HG03025 (cell line): ENCODE results near the gene TRAF3IP3.

Source experiments
- ATAC-seq: cut with Tn5 transposase; IDR thresholded peaks from one replicate; pipeline ENCODE4 v1.9.1; 2021; ENCODE audit warnings: mild to moderate bottlenecking, moderate library complexity; ENCODE audit not compliant: unreplicated experiment, low FRiP score

TRAF3IP3 gene

DNA sequence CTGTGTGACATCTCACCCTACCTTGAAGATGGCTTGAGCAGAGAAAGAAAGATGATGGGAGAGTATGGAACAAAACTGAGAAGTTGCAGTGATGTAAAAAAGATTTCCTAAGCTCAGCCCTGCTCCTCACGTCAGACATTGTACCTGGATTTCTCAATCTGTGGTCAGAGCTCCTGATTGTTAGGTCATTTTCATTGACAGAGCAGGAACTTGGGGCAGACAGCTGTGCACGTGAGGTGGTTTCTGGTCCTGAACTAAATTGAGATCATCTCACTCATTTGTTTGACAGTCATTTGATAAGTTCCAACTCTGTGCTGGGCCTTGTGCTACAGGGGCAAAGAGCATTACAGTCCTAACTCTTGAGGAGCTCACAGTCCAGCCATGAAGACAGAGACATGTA, 10.2 kb downstream of the TRAF3IP3 start:
- ATAC-seq: no peak

DNA sequence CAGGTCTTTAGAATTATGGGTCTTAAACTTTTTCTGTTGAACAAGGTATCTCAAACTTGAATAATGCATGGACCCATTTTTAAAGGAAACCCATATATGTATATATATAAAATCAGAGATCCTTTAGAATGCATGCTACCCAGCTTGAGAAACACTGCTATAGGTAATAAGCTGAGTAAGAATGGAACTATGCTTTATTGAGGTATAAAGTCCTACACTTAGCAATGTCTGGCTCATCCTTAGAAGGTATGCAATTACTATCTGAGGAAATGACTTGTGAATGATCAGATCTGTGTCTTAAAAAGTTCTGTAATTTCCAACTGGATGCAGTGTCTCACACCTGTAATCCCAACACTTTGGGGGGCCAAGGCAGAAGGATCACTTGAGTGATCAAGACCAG, 11.2 kb downstream of the TRAF3IP3 start:
- ATAC-seq: no peak

DNA sequence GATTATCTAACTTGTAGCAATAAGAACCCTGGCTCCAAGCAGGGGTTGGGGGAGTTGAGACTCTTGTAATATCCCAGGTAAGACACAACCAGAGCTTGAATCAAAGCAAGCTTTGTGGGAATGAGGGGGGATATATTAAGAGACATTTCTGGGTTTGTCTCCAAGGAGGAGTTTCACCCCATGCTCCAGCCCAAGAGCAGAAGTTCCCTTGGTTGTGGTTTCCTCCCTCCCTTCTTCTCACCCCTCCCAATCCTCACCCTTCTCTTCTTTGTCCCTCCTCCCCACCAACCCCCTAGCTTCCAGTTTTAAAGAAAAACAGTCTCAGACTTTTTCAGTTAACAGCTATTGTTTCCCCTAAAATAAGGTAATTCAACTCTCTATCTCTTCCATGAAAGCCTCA, 11.9 kb downstream of the TRAF3IP3 start:
- ATAC-seq: no peak

DNA sequence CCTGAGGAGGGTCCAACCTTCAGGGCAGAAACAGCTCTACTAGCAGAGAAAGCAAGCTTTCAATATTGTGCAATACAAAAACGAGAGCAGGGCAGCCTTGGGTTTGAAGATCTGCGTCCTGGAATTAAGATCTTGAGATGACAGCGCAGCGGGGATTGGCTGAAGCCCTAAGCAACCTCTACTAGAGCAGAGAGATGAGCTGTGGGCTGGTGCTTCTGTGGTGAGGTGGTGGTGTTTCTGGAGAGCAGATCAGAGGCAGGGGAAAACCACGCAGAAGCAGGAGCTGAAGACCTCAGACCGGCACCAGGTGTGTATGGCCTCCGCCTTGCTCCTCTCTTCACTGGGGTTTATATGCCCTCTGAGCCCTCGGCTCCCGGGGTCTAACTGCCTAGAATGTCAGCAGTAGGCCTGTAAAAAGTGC, 12.5 kb downstream of the TRAF3IP3 start:
- peak; percentile 77 for ATAC-seq

DNA sequence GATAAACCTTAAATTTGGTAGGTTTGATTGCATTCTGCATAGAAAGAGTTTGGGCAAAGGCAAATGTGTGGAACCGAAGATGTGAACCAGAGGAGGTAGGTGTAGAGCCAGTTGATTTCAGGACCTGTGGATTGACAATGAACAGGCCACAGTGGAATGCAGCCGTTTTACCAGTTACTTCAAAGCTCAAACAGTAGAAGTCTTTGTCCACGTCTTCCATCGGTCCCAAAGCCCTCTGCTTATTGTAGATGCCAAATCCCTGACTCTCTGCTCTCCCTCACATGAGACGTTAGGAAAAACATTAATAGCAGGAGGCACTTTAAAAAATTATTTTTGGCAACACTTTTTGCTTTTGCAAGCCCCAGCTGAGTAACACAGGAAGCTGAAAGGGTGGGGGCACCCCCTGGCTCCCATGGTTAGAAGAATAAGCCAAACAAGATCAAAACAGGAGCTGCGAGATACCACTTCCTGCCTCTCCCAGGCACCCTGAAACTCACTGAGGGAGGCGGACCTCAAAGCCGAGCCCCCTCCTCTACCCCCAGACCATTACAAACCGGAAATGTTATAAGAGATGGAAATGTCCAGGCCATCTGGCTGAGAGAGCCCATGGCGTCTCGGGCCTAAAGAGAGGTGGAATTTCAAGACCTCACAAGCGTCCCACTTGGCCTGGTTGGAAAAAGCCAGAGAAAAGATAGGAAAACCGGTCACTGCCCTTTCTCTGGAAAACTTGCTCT, 13.5 kb downstream of the TRAF3IP3 start:
- peak; percentile 72 for ATAC-seq

DNA sequence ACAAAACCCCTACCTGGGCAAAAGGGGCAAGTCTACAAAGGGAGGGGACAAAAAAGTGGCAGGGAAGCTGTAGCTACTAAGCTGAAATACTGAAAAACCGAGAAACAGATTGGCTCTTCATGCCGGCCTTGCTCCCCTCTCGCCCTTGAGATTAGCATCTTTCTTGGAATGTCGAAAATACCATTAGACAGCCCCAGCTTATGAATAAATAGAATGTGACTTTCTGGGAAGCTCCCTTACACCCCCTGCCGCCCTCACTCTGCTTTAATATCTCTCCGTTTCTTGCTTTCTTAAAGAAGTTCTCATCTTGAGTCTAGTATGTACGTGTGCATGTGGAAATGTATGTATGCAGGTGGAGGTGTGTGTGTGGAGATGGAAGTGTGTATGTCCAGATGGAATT, 14.1 kb downstream of the TRAF3IP3 start:
- no peak for ATAC-seq

DNA sequence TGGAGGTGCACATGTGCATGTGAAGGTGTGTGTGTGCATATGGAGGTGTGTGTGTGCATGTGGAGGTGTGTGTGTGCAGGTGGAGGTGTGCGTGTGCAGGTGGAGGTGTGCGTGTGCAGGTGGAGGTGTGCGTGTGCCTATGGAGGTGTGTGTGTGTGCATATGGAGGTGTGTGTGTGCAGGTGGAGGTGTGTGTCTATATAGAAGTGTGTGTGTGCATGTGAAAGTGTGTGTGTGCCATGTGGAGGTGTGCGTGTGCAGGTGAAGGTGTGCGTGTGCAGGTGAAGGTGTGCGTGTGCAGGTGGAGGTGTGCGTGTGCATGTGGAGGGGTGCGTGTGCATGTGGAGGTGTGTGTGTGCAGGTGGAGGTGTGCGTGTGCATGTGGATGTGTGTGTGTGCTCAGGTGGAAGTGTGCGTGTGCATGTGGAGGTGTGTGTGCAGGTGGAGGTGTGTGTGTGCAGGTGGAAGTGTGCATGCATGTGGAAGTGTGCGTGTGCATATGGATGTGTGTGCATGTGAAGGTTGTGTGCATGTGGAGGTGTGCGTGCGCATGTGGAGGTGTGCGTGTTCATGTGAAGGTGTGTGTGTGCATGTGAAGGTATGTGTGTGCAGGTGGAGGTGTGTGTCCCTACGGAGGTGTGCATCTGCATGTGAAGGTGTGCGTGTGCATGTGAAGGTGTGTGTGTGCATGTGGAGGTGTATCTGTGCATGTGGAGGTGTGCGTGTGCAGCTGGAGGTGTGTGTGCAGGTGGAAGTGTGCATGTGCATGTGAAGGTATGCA, 15.0 kb downstream of the TRAF3IP3 start:
- ATAC-seq: no peak

DNA sequence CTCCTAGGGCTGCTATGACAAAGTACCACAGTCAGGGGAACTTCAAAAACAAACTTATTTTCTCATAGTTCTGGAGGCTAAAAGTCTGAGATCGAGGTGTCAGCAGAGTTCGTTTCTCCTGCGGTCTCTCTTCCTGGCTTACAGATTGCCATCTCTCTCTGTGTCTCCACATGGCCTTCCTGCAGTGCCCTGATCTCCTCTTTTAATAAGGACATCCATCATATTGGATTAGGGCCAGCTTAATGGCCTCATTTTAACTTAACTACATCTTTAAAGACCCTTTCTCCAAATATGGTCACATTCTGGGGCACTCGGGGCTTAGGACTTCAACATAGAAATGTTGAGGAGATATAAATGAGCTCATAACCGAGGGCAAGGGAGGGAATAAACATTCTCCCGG, 16.3 kb downstream of the TRAF3IP3 start:
- no peak for ATAC-seq

DNA sequence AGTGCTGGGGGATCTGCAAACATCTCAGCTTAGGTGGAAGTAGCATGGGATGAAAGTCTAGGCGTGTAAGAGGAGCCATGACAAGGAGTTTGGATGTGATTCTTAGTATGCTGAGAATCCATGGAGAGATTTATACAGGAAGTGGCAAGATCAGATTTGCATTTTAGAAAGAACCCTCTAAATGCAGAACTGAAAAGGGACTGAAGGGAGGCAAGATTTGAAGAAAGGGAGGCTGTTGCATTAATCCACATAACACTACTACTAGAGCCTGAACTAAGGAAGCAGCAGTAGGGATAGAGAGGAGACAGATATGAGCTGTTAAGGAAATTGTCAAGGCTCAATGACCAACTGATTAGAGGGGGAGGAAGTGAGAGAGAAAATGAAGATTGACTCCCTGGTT, 18.7 kb downstream of the TRAF3IP3 start:
- no peak for ATAC-seq

DNA sequence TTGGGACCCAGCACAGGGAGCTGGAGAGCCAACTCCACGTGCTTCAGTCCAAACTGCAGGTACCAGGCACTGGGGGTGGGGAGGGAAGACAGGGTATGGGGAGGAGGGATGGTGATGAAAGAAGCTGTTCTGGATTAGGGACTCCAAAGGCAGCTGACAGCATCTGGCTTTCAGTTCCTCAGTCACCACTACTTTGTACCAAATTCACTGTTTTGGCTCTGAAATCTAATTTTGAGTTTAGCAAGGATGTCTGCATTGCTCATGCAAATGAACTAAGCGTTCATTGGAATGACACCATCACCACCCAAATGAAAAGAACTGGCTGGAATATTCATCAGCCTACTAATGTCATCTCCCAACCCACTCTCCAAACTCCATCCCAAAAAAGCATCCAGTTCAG, 19.8 kb downstream of the TRAF3IP3 start:
- peak; percentile 42 for ATAC-seq

DNA sequence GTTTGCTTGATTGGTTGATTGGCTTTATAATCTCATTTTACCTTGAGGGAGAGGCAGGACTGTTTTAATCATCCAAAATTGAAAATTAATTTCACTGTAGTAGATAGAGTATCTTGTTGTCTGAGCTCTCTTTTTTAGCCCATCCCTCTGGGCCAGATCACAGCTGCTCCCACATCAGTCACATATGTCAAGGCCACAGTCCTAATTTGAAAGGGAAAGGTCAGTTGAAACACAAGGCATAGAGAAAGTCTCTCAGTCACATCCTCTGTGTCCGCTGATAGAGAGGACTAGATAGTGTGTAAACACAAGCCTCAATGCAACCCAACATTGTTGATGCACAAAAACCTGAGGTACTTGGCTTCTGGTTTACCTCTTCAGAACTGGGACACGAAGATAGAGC, 21.7 kb downstream of the TRAF3IP3 start:
- no peak for ATAC-seq

DNA sequence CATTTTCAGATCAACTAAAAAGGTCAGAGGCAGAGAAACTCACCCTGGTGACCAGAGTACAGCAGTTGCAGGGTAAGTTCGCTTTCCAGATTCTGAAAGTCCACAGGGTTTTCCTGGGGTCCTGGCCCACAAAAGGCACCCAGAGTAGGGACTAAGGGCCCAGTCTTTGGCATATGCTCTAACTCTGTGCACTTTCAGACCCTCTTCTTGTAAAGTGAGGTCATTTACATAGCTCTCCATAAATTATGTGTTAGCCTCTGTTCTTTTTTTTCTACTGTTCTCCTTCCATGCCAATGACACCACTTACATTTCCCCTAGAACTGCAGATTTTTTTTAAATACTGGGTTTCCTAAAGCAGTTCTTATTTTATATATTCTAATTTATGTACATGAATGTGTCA, 22.2 kb downstream of the TRAF3IP3 start:
- no peak for ATAC-seq

DNA sequence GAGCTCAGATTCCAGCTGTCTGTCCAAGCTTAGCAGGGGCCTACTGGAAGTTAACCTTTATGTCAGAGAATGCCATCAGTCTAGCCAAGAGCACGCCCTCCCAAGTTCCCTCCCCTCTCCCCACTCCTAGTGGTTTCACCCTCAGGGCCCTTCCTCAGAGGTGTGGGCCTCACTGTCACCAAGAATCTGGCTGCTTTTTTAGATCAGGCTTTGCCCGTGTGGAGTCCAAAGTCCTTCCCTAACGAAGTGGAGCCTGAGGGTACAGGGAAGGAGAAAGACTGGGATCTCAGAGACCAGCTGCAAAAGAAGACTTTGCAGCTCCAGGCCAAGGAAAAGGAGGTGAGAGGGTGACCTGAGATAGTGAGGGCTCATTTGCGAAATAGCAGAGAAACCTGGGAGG, 24.4 kb downstream of the TRAF3IP3 start:
- ATAC-seq: no peak

DNA sequence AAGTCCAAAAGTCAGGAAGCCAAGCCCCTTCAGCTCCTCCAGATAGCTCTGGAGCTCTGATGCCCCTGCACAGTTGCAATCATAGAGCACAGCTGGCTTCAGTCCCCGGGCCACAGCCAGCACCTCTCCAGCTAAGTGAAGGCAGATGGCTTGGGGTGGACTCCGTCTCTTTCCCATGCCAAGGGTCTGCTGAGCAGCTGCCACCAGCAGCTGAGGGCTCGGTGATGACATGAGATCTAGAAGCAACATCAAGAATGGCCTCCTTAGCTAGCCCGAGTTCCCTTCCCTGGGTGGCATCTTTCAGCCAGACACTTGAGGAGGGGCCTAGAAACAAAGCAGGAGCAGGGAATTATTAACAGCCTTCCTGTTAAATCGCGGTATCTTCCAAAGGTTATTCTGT, 27.5 kb downstream of the TRAF3IP3 start:
- no peak for ATAC-seq

DNA sequence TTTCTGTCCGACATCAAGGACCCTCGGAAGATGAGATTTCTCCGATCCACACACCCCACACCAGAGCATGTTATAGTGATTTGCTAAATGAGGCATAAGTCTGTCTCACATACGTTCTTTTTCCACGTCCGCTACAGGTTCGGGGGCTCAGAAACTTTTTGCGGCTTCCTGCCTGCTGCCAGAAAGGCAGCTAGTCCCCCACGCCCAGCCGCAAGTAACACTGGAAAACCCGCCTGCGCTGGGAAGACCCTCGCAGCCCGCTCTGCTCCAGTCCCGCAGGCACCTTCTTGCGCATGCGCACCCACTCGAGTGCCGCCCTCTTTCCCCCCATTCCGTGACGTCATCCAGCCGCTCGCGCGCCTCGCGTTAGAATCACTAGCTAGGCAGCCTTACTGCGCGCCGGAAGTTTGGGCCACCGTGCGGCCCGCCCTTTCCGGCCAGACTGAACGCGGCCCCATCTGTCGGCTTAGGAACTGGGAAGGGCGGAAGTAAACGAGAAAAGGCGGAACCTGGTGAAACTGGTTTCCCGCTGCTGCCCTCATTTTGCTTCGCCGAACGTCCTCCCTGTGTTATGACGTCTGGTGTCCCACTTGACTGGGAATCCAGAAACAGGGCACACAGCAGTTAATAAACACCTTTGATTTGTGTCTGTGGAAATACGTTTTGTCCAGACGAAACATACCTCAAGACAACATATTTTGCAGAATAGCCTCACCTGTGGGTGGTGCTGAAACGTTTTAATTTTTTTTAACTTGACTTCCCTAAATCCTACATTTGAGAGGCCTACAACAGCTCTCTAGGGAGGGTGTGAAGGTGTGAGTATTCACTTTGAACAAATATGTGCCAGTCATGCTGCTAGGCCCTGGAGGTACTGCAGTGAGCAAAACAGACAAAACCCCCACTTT, 28.7 kb downstream of the TRAF3IP3 start, which contains the start of gene C1orf74:
TSS of gene C1orf74 (minus strand) at position 295 of the 905 bp plus-strand sequence. CDS start 925 bp downstream, outside the sequence.
- ATAC-seq: peak; percentile 99

DNA sequence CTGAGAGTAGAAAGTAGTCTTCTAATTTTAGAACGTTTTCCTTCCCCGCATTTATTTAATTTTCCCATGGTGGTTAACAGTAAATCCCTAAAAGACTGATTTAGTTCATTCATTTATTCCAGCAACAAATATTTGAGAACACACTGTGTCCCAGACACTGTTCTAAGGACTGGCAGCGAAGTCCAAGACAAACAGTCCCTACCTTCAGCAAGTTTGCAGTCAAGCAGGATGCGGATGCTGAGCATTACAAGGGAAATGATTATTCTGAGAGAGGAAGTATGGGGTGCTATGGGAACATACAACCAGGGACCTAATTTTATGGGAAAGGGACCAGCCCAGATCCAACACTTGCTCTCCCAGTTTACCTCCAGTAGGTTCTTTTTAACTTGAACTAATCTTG, 29.7 kb downstream of the TRAF3IP3 start:
- ATAC-seq: no peak

DNA sequence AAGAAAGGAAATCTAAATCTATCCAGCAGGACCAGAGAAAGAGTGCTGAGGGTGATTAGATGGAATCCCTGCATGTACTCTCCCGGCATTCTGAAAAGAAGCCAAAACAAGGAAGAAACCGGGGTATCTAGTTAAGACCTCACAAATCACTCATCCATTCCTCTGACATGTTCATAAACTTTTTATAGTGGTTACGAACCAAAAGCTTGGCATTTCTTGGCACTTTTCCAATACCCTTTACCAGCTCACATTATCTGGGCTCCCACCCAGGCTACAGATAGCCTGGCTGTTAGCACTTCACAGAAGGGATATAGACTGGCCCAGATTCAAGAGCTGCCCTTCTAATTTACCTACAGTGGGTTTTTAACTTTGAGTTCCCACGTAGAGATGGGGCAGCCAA, 30.3 kb downstream of the TRAF3IP3 start:
- no peak for ATAC-seq

DNA sequence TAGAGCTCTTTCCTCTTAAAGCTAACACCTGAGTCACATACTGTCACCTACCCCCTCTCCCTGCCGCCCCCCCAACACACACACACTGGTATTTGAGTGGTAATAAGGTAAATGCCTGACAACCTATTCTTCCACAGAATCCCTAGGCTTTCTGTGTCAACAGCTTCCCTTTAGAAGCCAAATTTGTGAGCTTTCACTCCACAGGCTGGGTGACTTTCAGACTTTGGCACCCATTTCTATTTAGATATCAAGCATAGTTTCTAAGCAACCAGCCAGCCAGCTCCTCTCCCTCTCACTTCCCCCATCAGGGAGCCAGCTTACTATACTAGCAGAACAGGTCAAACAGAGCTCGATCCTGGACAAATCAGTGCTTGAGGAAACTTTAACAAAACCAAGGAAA, 31.7 kb downstream of the TRAF3IP3 start:
- no peak for ATAC-seq

DNA sequence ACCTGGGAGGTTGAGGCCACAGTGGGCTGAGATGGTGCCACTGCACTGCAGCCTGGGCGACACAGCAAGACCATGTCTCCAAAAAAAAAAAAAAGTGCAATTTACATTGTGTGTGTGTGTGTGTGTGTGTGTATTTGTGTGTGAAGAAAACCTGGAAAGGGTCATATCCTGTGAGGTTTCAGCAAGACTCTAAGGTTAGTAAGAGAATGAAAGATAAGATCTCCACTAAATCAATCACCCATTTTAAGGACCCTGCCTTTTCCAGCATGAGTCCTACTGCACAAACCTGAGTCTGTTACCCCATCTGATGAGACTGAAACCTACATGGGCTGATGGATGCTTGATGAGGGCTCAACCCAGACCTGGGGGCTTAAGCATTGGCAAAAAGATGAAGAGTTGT, 33.4 kb downstream of the TRAF3IP3 start:
- ATAC-seq: no peak

DNA sequence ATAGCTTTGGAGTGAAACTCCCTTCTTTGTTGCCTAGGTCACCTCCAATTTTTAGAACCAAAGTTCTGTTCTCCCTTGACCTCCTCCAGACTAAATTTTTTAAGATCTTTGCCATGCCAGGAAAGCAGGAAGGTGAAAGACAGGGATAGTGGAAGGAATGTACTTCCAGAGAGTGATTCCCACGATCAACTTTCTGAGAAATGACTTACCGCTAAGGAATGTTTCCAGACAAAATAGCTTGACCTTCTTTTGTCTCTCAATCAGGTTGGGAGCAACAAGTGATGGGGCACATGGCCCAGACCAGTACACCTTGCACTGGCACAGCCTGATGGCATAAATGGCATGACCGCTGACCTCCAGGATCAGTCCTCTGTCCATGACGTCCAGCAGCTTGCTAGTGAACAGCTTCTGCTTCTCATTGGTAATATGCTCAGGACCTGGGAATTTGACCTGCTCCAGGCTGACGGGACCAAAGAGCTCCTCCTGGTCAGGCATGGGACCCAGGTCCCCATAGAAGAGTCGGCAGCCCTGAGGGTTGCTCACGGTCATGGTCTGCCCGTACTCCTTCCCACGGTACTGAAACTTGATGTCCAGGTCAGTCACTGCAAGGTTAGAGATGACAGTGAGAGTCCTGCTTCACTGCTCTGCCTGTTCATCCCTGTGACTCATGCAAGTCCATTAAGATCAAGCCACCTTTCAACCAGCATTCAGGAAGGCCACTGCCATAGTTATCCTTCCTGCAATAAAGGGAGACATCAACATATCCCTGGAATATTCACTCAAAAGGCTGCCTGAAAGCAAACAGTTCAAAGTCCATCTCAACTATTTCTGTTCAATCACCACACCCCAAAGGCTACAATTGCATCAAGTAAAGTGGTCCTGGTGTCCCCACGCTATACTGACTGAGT, 34.7 kb downstream of the TRAF3IP3 start:
- ATAC-seq: no peak
